Muscle layer of colon (tissue), 2 donors: ENCODE results near the gene BCO2.
"Not testable (repeated sequence)": the region's sequence is repeated elsewhere in the genome, so short reads cannot be mapped to it uniquely, and the experiment has no call there.

Source experiments
- H3K27ac ChIP-seq: one replicate; pipeline ENCODE4 v1.7.0; 2013; ENCODE audit warnings: low read depth, mild to moderate bottlenecking, low read length, moderate library complexity
- H3K27me3 ChIP-seq, 2 donors: one replicate each; pipeline ENCODE4 v1.7.0; 2013; ENCODE audit warnings: low read length in 2 of 2, mild to moderate bottlenecking in 2 of 2; ENCODE audit not compliant: insufficient read depth in 2 of 2, control insufficient read depth in 1 of 2
- H3K36me3 ChIP-seq: one replicate; pipeline ENCODE4 v1.7.0; 2013; ENCODE audit warnings: mild to moderate bottlenecking, low read length; ENCODE audit not compliant: insufficient read depth
- H3K4me1 ChIP-seq: one replicate; pipeline ENCODE4 v1.7.0; 2013; ENCODE audit warnings: mild to moderate bottlenecking, low read length; ENCODE audit not compliant: insufficient read depth
- H3K4me3 ChIP-seq, 2 donors: one replicate each; pipeline ENCODE4 v1.7.0; 2013; ENCODE audit warnings: low read length in 2 of 2, low read depth in 1 of 2, mild to moderate bottlenecking in 1 of 2, moderate library complexity in 1 of 2
- H3K9ac ChIP-seq: one replicate; pipeline ENCODE4 v1.7.0; 2013; ENCODE audit warnings: low read length
- H3K9me3 ChIP-seq: one replicate; pipeline ENCODE4 v1.7.0; 2013; ENCODE audit warnings: mild to moderate bottlenecking, low read length
- donor health status: abdominal sarcoma.
- donor health status: Adenocarcinoma of cecum.

BCO2 gene

DNA sequence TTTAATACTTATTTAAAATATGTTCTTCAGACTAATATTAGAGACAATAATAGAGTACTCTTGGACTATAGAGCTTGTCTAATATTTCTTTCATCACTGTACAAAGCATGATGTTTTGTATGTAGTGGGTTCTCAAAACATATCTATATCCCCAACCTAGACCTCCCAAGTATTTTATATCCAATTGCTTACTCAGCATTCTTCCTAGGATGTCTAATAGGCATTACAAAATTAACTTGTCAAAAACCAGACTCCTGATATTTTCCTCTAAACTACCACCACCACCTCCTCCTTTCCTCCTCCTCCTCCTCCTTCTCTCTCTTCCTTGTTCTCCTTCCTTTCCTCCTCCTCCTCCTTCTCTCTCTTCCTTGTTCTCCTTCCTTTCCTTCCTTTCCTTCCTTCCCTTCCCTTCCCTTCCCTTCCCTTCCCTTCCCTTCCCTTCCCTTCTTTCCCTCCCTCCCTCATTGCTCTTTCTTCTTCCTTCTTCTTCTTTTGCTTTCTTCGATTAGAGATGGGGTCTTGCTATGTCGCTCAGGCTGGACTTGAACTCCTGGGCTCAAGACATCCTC is 21.3 kb downstream of the BCO2 start:
- H3K4me1 ChIP-seq: no peaks in the 10 kb centered on the region
- H3K4me3 ChIP-seq: no peak overlapping the region
- H3K27ac ChIP-seq: no peak overlapping the region
- H3K36me3 ChIP-seq: no peaks in the 10 kb centered on the region
- no peak overlapping the region for H3K9ac ChIP-seq
- no peaks in the 10 kb centered on the region for H3K9me3 ChIP-seq
- no peaks in the 10 kb centered on the region for H3K27me3 ChIP-seq

DNA sequence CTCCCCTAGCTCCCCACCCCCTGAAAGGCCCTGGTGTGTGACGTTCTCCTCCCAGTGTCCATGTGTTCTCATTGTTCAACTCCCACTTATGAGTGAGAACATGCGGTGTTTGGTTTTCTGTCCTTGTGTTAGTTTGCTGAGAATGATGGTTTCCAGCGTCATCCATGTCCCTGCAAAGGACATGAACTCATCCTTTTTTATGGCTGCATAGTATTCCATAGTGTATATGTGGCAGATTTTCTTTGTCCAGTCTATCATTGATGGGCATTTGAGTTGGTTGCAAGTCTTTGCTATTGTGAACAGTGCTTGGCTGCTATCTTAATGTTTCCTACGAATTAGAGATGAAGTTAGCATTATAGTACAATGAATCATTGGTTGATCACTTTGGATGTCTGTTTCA is 23.8 kb downstream of the BCO2 start:
- H3K27ac ChIP-seq, H3K36me3 ChIP-seq, H3K27me3 ChIP-seq, H3K9ac ChIP-seq, H3K9me3 ChIP-seq, H3K4me3 ChIP-seq, H3K4me1 ChIP-seq: not testable (repeated sequence)

DNA sequence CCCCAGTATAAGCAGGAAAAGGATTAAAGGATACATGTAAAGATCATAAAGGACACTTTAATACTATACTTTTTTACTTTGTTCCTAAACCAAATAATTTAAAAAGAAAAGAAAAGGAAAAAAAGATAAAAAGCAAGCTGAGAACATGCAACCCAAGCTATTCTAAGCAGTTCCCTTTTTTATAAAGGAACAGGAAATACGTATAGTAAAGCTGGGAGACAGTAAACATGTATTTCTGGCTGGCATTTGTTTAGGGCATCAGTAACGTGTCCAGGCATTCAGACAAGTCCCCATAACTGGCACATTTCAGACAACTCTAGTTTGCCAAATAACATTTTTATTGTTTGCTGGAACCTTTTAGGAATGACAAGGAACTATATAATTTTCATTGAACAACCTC is 24.9 kb downstream of the BCO2 start:
- no peak overlapping the region for H3K27ac ChIP-seq
- H3K36me3 ChIP-seq: no peaks in the 10 kb centered on the region
- no peak overlapping the region for H3K4me3 ChIP-seq
- H3K4me1 ChIP-seq: no peaks in the 10 kb centered on the region
- no peaks in the 10 kb centered on the region for H3K27me3 ChIP-seq
- no peaks in the 10 kb centered on the region for H3K9me3 ChIP-seq
- no peak overlapping the region for H3K9ac ChIP-seq

DNA sequence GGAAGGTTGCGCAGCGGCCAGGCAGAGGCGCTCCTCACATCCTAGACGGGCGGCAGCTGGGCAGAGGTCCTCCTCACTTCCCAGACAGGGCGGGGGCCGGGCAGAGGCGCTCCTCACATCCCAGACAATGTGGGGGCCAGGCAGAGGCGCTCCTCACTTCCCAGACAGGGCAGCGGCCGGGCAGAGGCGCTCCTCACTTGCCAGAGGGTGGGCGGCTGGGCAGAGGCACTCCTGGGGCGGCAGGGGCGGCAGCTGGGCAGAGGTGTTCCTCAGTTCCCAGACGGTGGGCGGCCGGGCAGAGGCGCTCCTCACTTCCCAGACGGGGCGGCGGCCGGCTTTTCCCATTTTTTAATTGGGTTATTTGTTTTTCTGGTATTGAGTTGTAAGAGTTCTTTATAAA is 30.8 kb downstream of the BCO2 start:
- H3K4me1 ChIP-seq: no peaks in the 10 kb centered on the region
- no peaks in the 10 kb centered on the region for H3K36me3 ChIP-seq
- H3K27me3 ChIP-seq: no peaks in the 10 kb centered on the region
- no peak overlapping the region for H3K9ac ChIP-seq
- H3K27ac ChIP-seq: no peak overlapping the region
- no peak overlapping the region for H3K4me3 ChIP-seq
- no peaks in the 10 kb centered on the region for H3K9me3 ChIP-seq

DNA sequence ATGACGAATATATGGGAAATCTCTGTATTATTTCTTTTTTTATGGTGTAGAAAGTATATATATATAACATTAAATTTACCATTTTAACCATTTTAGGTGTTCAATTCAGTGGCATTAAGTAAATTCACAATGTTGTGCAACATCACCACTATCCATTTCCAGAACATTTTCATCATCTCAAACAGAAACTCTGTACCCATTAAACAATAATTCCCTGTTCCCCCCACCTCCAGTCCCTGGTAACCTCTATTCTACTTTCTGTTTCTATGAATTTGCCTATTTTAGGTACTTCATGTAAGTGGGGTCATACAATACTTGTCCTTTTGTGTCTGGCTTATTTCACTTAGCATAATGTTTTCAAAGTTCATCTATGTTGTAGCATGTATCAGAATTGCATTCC is 35.6 kb downstream of the BCO2 start:
- Histone ChIP-seq H3K9ac (no peak overlapping the region), H3K4me1 (no peaks in the 10 kb centered on the region), H3K4me3 (no peak overlapping the region), H3K27ac (no peak overlapping the region), H3K27me3 (no peaks in the 10 kb centered on the region), H3K36me3 (no peaks in the 10 kb centered on the region), H3K9me3 (no peaks in the 10 kb centered on the region)

DNA sequence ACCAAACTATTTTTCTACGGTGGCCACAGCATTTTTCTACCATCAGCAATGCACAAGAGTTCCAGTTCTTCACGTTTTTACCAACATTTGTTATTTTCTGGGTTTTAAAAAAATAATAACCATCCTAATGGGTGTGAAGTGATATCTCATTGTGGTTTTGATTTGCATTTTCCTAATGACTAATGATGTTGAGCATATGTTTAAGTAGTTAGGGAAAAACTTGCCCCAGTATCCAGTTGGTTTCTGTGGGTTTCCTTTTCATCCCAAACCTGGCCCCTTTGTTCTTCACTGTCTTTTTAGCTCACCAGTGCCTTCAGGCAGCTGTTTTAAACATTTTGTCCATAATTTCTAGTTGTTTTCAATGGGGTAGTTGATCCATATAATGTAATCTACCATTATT is 36.2 kb downstream of the BCO2 start:
- H3K9ac ChIP-seq: no peak overlapping the region
- H3K36me3 ChIP-seq: no peaks in the 10 kb centered on the region
- H3K27ac ChIP-seq: no peak overlapping the region
- H3K27me3 ChIP-seq: no peaks in the 10 kb centered on the region
- H3K9me3 ChIP-seq: no peaks in the 10 kb centered on the region
- no peaks in the 10 kb centered on the region for H3K4me1 ChIP-seq
- H3K4me3 ChIP-seq: no peak overlapping the region

DNA sequence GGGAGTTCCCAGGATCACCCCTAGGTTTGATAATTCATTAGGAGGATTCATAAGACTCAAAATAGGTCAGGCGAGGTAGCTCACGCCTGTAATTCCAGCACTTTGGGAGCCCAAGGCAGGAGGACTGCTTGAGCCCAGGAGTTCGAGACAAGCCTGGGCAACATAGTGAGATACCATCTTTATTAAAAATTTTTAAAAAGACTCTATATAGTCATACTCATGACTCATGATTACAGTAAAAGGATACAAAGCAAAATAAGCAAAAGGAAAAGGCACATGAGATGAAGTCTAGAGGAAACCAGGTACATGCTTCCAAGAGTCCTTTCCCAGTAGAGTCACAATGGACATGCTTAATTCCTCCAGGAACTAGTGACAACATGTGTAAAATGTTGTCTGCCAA is 37.0 kb downstream of the BCO2 start:
- H3K4me3 ChIP-seq: no peak overlapping the region
- no peaks in the 10 kb centered on the region for H3K9me3 ChIP-seq
- no peaks in the 10 kb centered on the region for H3K4me1 ChIP-seq
- H3K36me3 ChIP-seq: no peaks in the 10 kb centered on the region
- H3K27me3 ChIP-seq: no peaks in the 10 kb centered on the region
- no peak overlapping the region for H3K27ac ChIP-seq
- no peak overlapping the region for H3K9ac ChIP-seq

DNA sequence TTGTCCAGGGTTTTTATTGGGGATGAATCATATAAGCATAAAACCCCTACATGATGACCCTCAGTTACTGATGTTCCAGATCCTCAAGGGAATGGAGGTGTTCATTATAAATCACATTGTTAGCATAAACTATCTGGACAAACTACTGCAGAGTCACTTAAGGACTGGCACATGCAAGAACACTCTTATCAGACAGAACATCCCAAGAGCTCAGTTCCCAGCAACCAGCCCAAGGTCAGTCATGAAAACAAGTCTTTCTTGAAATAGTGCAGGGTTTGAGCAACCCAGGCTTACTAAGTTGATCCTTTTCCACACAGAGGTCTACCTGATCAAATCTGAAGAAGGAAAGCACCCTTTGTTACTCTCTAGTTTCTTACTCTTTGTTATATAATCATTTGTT is 37.4 kb downstream of the BCO2 start:
- no peaks in the 10 kb centered on the region for H3K27me3 ChIP-seq
- H3K27ac ChIP-seq: no peak overlapping the region
- H3K9ac ChIP-seq: no peak overlapping the region
- no peak overlapping the region for H3K4me3 ChIP-seq
- H3K9me3 ChIP-seq: no peaks in the 10 kb centered on the region
- no peaks in the 10 kb centered on the region for H3K4me1 ChIP-seq
- H3K36me3 ChIP-seq: no peaks in the 10 kb centered on the region

DNA sequence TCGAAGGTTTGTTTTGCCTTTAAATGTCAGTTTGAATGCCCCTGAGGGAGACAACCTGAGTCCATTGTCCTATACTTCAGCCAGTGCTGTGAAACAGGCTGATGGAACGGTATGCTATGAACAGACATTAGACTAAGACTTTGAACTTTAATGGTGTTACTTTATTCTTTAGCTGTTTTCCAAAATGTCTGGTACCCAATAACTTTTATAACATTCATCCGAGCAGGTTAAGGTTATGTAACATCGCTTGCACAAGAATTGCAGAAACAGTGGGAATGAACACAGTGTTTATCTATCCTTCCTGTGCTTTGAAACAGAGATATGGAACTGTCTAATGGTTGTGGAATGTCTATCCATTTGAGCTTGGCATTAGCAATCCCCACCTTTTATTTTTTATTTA is 38.4 kb downstream of the BCO2 start:
- Histone ChIP-seq H3K36me3 (no peaks in the 10 kb centered on the region), H3K4me1 (no peaks in the 10 kb centered on the region)

DNA sequence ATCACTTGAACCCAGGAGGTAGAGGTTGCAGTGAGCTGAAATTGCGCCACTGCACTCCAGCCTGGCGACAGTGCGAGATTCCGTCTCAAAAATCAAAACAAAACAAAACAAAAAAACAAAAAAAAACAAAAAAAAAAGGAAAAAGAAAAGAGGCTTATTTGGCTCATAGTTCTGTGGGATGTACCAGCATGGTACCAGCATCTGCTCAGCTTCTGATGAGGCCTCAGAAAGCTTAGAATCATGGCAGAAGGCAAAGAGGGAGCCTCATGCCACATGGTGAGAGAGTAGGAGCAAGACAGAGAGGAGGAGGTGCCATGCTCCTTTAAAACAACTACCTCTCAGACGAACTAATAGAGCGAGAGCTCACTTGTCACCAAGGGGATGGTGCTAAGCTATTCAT is 40.3 kb downstream of the BCO2 start:
- H3K4me1 ChIP-seq: peaks cover 6% of the 10 kb centered on the region
- H3K4me3 ChIP-seq: no peak overlapping the region
- H3K36me3 ChIP-seq: no peaks in the 10 kb centered on the region
- no peak overlapping the region for H3K9ac ChIP-seq
- no peak overlapping the region for H3K27ac ChIP-seq
- H3K27me3 ChIP-seq: no peaks in the 10 kb centered on the region
- H3K9me3 ChIP-seq: no peaks in the 10 kb centered on the region

More for the DNA sequence above, 38.4 kb downstream of the BCO2 start:
- no peaks in the 10 kb centered on the region for H3K27me3 ChIP-seq
- H3K4me3 ChIP-seq: no peak overlapping the region
- no peak overlapping the region for H3K9ac ChIP-seq
- H3K27ac ChIP-seq: no peak overlapping the region
- no peaks in the 10 kb centered on the region for H3K9me3 ChIP-seq

DNA sequence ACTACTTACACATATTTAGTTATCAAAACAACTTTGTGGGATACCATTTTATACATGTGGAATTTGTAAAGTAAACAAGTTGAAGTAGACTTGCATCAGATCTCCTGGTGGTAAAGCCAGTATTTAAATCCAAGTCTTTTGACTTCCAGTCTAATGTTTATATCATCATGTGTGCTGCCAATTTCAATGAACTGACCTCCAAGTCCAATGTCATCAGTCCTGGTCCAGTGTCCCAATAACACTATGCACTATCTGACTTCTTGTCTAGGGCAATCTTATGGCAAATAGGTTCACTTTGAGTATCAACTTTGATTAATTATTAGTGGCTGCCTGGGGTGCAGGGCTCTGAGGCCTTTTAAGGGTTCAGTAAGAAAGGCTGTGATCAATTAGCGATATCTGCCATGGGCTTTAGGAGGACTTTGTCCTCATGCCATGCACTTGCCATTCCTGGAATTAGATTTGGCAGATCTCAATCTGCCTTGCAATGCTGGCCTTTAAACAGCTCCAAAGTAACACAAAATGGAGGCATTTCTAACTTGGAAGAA is 41.3 kb downstream of the BCO2 start:
- no peaks in the 10 kb centered on the region for H3K9me3 ChIP-seq
- no peak overlapping the region for H3K4me3 ChIP-seq
- peaks cover 16% of the 10 kb centered on the region for H3K4me1 ChIP-seq
- H3K9ac ChIP-seq: no peak overlapping the region
- no peak overlapping the region for H3K27ac ChIP-seq
- no peaks in the 10 kb centered on the region for H3K36me3 ChIP-seq
- no peaks in the 10 kb centered on the region for H3K27me3 ChIP-seq

DNA sequence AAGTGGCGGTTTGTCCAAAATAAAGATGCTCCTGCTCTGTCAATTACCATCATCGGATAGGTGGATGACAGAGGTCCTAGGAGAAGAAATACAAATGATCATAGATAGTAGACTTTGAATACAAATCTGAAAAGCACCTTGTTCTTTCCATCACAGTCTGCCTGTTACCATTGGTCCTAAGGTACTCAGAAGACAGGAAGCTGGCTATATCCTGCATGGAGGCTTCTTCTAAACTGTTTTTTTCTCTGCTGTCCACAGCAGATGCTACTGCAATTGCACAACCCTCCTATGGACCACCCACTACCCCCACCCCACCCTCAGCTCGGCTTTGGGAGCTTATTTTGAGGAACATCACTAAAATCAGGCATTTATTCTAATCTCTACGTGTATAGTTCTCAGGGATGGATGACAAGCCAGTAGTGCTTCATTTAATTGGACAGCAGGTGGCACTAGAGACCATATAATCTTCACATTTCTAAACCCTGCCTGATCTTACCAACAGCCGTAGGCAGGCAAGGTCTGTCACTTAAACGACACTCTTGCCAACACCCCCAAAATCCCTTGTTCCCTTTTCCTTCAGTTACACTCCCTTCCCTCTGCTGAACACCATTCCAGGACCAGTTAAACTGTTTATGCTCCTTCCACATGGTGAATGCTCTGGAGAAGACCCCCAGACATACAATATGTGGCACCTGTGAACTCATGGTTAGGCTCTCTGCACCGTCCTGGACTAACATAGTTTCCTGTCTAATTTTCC is 44.3 kb downstream of the BCO2 start:
- Histone ChIP-seq H3K9me3 (no peaks in the 10 kb centered on the region), H3K4me1 (peaks cover 20% of the 10 kb centered on the region), H3K36me3 (no peaks in the 10 kb centered on the region), H3K9ac (no peak overlapping the region), H3K4me3 (no peak overlapping the region), H3K27ac (no peak overlapping the region), H3K27me3 (no peaks in the 10 kb centered on the region)
